SHP77 treated with DMSO at 0.1 percent for 48 hours (cell line): ENCODE results near the gene SQSTM1.

ENCODE experiments used
- DNase-seq: peaks from one replicate; lab custom pipeline; 2025; lab: John Stamatoyannopoulos, UW

SQSTM1 gene

GRCh38 chr5:179806250-179807048 lies 14.3 kb upstream of the SQSTM1 start, which contains the start of gene MGAT4B:
Gene MGAT4B (minus strand): TSS chr5:179806866. CDS start chr5:179806583, 283 bp downstream.
- no peak for DNase-seq

DNA sequence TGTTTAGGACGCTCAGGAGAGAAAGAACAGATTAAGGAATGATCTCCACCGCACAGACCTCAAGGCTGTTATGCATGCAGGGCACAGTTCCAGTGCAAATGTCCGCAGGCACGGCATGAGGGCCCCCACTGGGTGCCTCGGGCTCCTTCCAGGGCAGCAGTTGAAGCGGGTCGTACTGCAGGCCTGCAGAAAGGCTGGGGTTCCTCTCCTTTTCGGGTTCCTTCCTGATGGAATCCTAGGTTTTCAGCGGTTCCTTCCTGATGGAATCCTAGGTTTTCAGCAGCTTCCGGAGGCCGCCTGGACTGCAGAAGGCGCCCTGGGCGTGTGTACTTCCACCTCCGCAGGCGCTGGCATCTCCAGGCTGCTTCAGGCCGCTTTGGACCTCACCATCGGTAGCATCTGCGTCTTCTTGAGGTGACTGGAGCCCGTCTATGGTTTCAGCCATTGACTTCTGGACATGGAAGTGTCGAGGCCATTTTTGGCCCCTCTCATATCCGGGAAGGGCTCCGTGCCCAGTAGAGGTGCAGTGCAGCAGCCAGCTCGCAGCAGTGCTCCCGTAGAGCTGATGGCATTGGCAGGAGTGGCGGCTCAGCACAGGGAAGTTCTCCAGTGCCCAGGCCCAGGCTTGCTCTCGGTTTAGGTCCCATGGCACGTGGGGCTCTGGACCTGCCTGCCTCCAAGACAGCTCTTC lies 8.4 kb upstream of the SQSTM1 start:
- DNase-seq: no peak

DNA sequence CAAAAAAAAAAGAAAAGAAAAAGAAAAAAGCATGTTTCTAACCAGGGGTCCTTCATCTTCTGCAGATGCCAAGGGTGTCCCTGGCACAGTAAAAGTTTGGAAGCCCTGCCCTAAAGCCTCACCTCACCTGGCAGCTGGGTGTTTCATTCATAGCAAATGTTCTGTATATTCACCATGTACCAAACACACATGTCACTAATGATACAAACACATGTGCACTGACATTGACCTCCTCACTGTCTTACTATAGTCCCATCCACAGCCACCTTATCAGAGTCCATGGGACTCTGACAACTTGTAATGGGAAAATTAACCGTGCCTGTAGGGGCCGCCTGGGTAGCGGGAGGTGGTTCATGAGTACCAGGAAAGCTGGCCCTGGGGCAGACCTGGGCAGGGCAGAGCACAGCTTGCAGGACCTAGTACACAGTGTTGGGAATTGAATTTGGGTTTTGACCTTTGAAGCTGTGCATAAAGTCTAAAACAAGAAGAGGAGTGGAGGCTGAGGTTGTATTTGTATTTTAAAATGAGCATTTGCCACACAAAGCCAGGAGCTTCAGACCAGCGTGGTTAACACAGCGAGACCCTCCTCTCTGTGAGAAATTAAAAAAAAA lies 7.6 kb upstream of the SQSTM1 start:
- DNase-seq: no peak

DNA sequence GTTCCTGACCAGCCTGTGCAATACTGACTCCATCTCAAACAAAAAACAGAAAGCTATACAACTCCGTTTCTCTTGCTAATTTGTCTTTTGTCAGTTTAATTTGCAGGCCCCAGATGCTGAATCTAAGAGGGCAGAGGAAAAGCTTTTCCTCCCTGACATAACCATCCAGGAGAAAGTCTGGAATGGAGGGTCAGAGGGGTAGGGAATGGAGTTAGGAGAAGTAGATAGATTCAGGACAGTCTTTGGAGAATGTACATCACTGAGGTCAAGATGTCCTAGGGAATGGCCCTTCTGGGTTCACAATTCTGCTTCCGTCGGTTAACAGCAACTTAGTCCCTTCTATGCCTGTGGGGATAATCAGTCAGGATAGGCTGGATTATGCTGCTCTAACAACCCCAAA lies 6.6 kb upstream of the SQSTM1 start:
- DNase-seq: no peak

GRCh38 chr5:179815491-179816249 lies 5.0 kb upstream of the SQSTM1 start:
- DNase-seq: no peak

DNA sequence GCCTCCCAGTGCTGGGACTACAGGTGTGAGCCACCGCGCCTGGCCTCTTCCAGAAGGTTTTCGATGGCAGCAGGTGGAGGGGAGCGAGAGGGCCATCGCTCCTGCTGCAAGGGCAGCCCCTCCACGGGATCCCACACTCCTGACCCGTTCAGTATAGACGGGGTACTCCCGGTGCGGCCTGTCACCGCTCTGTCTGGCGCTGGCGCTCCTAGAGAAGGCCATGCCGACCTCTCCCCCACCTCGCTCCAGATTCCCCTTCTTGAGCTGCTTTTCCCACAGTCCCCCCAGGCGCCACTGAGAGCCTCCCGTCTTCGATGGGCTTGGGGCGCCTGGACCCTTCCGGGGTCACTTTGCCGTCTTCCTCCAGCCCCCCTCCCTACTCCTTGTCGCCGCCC lies 4.3 kb upstream of the SQSTM1 start:
- no peak for DNase-seq

GRCh38 chr5:179816796-179817469 lies 3.8 kb upstream of the SQSTM1 start:
- DNase-seq: no peak

GRCh38 chr5:179817470-179817840 lies 3.2 kb upstream of the SQSTM1 start:
- DNase-seq: no peak

DNA sequence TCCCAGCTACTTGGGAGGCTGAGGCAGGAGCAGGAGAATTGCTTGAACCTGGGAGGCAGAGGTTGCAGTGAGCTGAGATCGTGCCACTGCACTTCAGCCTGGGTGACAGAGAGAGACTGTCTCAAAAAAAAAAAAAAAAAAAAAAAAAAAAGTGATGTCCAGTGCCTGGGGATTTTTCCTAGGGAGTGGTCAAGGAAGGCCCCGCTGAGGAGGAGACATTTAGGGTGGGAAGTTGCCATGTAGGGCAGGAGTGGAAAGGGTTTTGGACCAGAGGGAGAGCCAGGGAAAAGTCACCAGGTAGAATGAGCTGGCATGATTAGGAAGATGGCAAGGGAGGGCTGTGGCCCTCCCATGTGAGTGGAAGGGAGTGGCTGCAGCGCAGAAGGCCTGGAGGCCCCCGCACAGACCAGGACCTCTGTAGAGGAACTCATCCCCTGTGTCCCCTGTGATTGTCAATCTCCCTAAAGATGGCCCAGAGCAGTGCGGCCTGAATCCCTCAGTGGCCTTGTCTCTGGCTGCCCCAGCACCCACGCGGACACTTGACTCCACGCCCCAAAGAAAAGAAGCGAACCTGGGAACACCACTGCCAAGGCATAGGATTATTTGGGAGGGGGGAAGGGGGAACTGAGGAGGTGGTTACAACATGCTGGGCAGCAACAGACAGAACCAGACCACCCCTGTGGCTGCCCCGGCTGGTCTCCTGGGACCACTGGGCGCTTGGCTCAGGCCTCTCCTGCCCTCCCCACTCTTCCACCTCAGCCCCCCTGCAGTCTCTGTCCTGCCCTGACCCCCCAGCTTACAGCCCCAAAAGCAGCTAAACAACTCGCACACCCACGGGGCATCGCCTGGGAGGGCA lies 2.6 kb upstream of the SQSTM1 start:
- no peak for DNase-seq

DNA sequence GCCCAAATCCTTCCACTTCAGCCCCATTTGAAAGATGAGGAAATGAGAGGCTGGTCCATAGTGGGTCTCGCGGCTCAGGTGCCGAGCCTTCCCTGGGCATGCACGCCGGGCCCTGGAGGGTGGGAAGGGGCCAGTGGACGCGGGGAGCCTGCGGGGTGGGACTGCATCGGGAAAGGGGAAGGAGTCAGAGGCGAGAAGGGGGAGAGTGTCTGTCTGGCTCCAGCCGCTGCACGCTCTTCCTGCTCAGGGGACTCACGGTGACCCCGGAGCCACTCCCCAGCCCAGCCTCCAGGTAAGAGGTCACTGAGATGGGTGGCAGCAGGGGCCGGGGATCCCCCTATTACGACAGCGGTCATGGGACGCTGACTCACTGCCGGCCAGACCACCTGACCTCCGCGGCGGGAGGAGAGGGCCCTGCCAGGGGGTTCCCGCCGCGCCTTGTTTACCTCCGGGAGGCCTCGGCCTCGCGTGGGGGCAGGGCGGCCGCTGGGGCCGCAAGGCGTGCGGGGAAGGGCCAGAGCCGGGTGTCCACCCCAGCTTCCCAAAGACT lies 1.9 kb upstream of the SQSTM1 start:
- peak; percentile 73 for DNase-seq

- DNase-seq: peak; percentile 69
These were observed 1.2 kb upstream of the SQSTM1 start for GRCh38 chr5:179819296-179820126.

- no peak for DNase-seq
These were observed 600 bp upstream of the SQSTM1 start for GRCh38 chr5:179820127-179820482.

- peak; percentile 44 for DNase-seq
These were observed 773 bp downstream of the SQSTM1 start for GRCh38 chr5:179821298-179822058.

- no peak for DNase-seq
These were observed 1.3 kb downstream of the SQSTM1 start for GRCh38 chr5:179822059-179822432.

DNA sequence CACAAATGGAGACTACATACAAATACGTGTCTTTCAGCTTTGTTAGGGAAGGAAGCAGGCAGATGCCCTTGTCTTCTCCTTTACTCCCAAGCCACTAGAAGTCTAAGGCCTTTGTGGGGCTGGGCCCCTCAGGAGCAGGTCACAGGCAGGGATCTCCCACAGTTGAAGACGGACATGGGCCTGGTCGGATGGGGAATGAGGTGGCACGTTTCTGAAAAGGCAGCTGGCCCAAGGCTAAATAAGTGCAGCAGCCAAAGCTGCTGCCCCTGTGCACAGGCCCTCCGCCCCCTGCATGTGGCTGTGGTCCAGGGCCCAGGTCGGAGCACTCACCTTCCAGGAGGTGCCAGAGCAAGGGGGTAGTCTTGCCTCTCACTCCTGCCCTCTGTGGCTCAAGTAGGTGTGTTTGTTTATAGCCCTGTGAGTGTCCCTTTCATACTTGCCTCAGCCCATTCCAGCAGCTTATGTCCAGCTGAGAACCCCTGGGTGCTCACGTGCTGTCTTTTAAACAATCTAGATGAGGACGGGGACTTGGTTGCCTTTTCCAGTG lies 1.8 kb downstream of the SQSTM1 start:
- DNase-seq: no peak

DNA sequence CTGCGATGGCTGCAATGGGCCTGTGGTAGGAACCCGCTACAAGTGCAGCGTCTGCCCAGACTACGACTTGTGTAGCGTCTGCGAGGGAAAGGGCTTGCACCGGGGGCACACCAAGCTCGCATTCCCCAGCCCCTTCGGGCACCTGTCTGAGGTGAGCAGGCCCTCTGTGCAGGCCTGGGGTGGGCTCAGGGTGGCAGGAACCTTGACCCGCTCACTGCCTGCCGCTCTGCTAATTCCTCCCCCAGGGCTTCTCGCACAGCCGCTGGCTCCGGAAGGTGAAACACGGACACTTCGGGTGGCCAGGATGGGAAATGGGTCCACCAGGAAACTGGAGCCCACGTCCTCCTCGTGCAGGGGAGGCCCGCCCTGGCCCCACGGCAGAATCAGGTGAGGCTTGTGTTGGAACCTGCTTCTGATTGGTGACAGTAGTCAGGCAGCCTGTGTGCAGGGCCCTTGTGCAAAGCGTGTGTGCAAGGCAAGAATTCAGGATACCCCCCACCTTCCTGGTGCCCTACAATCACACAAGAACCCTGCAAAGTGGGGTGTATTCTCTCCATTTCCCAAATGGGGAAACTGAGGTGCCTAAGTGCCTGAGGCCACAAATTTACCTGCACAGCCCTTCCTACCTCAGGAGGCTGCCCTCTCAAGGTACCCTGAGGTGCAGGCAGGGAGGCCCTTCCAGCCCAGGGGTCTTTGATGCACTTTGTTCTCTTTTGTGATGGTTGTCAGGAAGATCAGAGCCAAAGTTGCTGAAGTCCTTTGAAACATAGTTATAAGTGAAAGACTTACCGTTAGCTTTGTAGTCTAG lies 3.4 kb downstream of the SQSTM1 start:
- DNase-seq: no peak

- DNase-seq: no peak
These were observed 4.0 kb downstream of the SQSTM1 start for GRCh38 chr5:179824745-179825112.

DNA sequence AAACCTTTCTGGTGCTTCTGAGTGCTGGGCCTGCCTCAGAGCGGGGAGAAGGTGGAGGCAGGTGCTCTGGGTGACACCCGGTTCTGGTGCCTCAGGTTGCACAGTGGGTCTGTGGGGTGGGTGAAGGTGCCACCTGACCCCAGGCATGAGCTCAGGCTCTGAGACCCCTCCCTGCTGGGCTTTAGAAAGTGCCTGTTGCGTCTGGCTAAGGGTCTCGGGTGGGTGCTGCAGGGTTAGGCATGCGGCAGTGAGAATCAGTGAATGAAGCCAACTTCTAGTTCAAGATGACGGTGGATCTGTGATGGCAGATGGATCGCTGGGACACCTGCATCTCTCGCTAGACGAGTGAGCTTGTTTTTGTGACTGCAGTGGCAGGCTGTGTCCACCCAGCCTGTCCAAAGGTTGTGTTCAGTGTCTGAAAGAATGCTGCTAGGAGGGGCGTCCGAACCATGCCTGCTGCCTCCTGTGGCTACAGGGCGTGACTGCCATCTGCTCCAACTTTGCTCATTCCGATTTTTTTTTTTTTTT lies 5.0 kb downstream of the SQSTM1 start:
- no peak for DNase-seq
